ENCODE data around the gene SNX10. TPM values are rescaled to one million over a fixed set of nuclear protein-coding genes. Genes with fewer than 3 reads are reported as not detected.

SNX10 gene
- total and polyA plus RNA-seq, 2 of the 4 experiments (the other 2 are of a cell fraction): not detected

DNA sequence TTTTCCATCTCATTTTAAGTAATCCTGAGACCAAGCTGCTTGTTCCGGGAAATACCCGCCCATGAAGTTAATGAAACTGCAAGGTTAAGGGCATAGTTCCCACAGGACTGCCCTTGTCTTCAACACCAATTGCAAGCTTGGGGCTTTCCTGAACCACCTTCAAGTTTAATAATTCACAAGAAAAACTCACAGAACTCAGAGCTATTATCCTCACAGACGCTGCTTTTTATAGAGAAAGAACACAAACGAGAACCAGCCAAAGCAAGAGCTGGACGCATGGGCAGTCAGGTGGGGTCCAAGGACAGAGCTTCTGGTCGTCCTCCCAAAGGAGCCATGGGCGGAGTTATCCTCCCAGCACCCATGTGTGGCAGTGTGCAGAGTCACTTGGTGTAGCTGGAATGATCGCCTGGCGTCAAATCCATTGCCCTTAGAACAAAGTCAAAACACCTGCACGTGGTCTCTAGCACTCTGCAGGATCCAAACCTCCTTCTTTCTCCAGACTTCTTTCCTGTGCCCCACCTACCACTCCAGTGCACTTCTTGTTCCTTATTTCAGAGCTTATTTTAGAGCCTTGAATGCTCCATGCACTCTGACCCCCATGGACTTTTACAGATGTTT lies 56.7 kb downstream of the SNX10 start:
- H2AK5ac ChIP-seq (ENCODE audit: low read depth, low read length): no peak overlapping the region
- DNase-seq: no peak
- ChIA-PET CTCF (interaction anchor here (1.3 to 1.6 kb wide), 2 partner anchors 17 to 456 kb away, joined by 5 read pairs; no protein-coding TSS in a partner anchor), POLR2A (ENCODE audit: unreplicated experiment) (no interaction called here)
- dilution Hi-C loops (cut with HindIII; ENCODE audit: low sequenced_read_pairs, unreplicated experiment): no loop called here
- no peak overlapping the region for H3K18ac ChIP-seq (ENCODE audit: low read depth, low read length)
- 60% methylated on average over 1 of the region's 10 CpGs; no CpG with 5 or more reads in 1 of the 2 experiments for WGBS, 2 experiments (ENCODE audit: extremely low coverage in 2 of 2, insufficient read length in 1 of 2)
- in situ Hi-C loops (cut with MboI; ENCODE audit: low sequenced_read_pairs): no loop called here
- no peak overlapping the region for H2AK9ac ChIP-seq (replicated peaks; ENCODE audit: low read depth, low read length, poor library complexity)
- H3K56ac ChIP-seq (ENCODE audit: extremely low read depth, insufficient read depth, low read length): no peak overlapping the region
- H3K9me1 ChIP-seq (ENCODE audit: insufficient read depth, low read length): no peaks in the 10 kb centered on the region
- H2BK120ac ChIP-seq (ENCODE audit: low read depth, low read length): no peak overlapping the region
- no peaks in the 10 kb centered on the region for H3K27me3 ChIP-seq (ENCODE audit: control insufficient read depth, insufficient read depth, low read length)
- TF ChIP-seq RCOR1 (IDR thresholded peaks at IDR 0.05; ENCODE audit: insufficient replicate concordance, low read length) (no peak), USF2 (IDR thresholded peaks at IDR 0.05; ENCODE audit: low read depth, low read length) (no peak), RAD21 (IDR thresholded peaks at IDR 0.05; ENCODE audit: low read length) (no peak)
- H3K23ac ChIP-seq (ENCODE audit: low read depth, low read length): no peak overlapping the region
- no peak overlapping the region for H4K8ac ChIP-seq (ENCODE audit: low read depth in 2 of 2, low read length in 2 of 2)
- H4K91ac ChIP-seq (ENCODE audit: insufficient read depth, low read depth, low read length): no peak overlapping the region
- H3K14ac ChIP-seq (replicated peaks; ENCODE audit: low read depth, low read length): no peak overlapping the region
- H2BK15ac ChIP-seq (ENCODE audit: low read depth, low read length): no peak overlapping the region
- no TSS peak for BruUV-seq (replicated peaks)
- intact Hi-C loops (cut with micrococcal nuclease): no loop called here
- H3K4me2 ChIP-seq (ENCODE audit: low read depth, low read length): no peak overlapping the region
- no peak overlapping the region for H3K4me3 ChIP-seq (ENCODE audit: insufficient read depth, low read depth, low read length)
- no peak for ATAC-seq (ENCODE audit: low read depth)
- H3K4ac ChIP-seq (ENCODE audit: low read depth, low read length): no peak overlapping the region
- H3K36me3 ChIP-seq (ENCODE audit: control insufficient read depth, insufficient read depth, low read length): no peaks in the 10 kb centered on the region
- no peak overlapping the region for H3K9ac ChIP-seq (ENCODE audit: low read depth, low read length)
- H4K20me1 ChIP-seq (ENCODE audit: insufficient read depth, low read length): no peaks in the 10 kb centered on the region
- no peak overlapping the region for H2BK20ac ChIP-seq (ENCODE audit: low read depth, low read length)
- no peaks in the 10 kb centered on the region for H3K4me1 ChIP-seq (ENCODE audit: control insufficient read depth, insufficient read depth, low read length)
- H3K9me3 ChIP-seq (ENCODE audit: control insufficient read depth, insufficient read depth, low read length): no peaks in the 10 kb centered on the region
- no peak overlapping the region for H4K5ac ChIP-seq (ENCODE audit: low read depth, low read length)
- H3K79me1 ChIP-seq (ENCODE audit: low read depth in 1 of 2, low read length in 2 of 2): no peaks in the 10 kb centered on the region
- no peak overlapping the region for H2BK5ac ChIP-seq (ENCODE audit: low read depth, low read length, poor library complexity, severe bottlenecking)
- no peak overlapping the region for H3K27ac ChIP-seq (ENCODE audit: insufficient read depth, low read length)
- no peak overlapping the region for H2AFZ ChIP-seq (replicated peaks; ENCODE audit: low read length, poor library complexity)

All from IMR-90 (cell line).